Panc1 (cell line): ENCODE measurements around the gene SPEG.

Source experiments
- POLR2AphosphoS5 ChIP-seq: IDR thresholded peaks from 2 replicates; pipeline ENCODE4 v1.6.1; 2012; ENCODE audit warnings: mild to moderate bottlenecking, low read depth, low read length, moderate library complexity
- SIN3A ChIP-seq: IDR thresholded peaks from 2 replicates; pipeline ENCODE4 v1.6.1; 2012; ENCODE audit warnings: low read depth, mild to moderate bottlenecking, low read length, moderate library complexity, borderline replicate concordance; ENCODE audit not compliant: insufficient read depth
- TCF7L2 ChIP-seq: IDR thresholded peaks from 2 replicates; pipeline ENCODE4 v1.6.1; 2011; ENCODE audit warnings: mild to moderate bottlenecking, low read depth, low read length, inconsistent platforms
- TF ChIP-seq, protein P1 (sequence below): fragments of 450-650 bp; IDR thresholded peaks from 2 replicates; pipeline ENCODE4 v1.5.1; 2017; ENCODE audit warnings: mild to moderate bottlenecking
- TF ChIP-seq, protein P2 (sequence below), 2 experiments: IDR thresholded peaks; 2 replicates each; pipeline ENCODE4 v1.6.1; 2011 to 2012; ENCODE audit warnings: low read depth in 2 of 2, control low read depth in 1 of 2, low read length in 1 of 2, mild to moderate bottlenecking in 1 of 2, moderate library complexity in 1 of 2; ENCODE audit not compliant: insufficient read depth in 1 of 2

GRCh38 chr2:219417374-219417773, 17.3 kb upstream of the SPEG start:
- TF ChIP-seq POLR2AphosphoS5 (no peak), SIN3A (no peak), TCF7L2 (no peak)
- TF ChIP-seq, protein P1, sequence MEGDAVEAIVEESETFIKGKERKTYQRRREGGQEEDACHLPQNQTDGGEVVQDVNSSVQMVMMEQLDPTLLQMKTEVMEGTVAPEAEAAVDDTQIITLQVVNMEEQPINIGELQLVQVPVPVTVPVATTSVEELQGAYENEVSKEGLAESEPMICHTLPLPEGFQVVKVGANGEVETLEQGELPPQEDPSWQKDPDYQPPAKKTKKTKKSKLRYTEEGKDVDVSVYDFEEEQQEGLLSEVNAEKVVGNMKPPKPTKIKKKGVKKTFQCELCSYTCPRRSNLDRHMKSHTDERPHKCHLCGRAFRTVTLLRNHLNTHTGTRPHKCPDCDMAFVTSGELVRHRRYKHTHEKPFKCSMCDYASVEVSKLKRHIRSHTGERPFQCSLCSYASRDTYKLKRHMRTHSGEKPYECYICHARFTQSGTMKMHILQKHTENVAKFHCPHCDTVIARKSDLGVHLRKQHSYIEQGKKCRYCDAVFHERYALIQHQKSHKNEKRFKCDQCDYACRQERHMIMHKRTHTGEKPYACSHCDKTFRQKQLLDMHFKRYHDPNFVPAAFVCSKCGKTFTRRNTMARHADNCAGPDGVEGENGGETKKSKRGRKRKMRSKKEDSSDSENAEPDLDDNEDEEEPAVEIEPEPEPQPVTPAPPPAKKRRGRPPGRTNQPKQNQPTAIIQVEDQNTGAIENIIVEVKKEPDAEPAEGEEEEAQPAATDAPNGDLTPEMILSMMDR: no peak
- TF ChIP-seq, protein P2, sequence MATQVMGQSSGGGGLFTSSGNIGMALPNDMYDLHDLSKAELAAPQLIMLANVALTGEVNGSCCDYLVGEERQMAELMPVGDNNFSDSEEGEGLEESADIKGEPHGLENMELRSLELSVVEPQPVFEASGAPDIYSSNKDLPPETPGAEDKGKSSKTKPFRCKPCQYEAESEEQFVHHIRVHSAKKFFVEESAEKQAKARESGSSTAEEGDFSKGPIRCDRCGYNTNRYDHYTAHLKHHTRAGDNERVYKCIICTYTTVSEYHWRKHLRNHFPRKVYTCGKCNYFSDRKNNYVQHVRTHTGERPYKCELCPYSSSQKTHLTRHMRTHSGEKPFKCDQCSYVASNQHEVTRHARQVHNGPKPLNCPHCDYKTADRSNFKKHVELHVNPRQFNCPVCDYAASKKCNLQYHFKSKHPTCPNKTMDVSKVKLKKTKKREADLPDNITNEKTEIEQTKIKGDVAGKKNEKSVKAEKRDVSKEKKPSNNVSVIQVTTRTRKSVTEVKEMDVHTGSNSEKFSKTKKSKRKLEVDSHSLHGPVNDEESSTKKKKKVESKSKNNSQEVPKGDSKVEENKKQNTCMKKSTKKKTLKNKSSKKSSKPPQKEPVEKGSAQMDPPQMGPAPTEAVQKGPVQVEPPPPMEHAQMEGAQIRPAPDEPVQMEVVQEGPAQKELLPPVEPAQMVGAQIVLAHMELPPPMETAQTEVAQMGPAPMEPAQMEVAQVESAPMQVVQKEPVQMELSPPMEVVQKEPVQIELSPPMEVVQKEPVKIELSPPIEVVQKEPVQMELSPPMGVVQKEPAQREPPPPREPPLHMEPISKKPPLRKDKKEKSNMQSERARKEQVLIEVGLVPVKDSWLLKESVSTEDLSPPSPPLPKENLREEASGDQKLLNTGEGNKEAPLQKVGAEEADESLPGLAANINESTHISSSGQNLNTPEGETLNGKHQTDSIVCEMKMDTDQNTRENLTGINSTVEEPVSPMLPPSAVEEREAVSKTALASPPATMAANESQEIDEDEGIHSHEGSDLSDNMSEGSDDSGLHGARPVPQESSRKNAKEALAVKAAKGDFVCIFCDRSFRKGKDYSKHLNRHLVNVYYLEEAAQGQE (IDR thresholded peaks at IDR 0.05; ENCODE audit: insufficient read depth in 1 of 2, low read depth in 2 of 2, low read length in 1 of 2): no peak
